Testis (tissue), 3 donors: ENCODE measurements around the gene AK9. TPM values are rescaled to one million over a fixed set of nuclear protein-coding genes. Genes with fewer than 3 reads are reported as not detected.

ENCODE experiments used
- DNase-seq: peaks from one replicate; pipeline ENCODE4 v3.0.0-alpha.2; 2019
- H3K27ac ChIP-seq, 2 donors: fragments of 200-600 bp; sonication (generic); one replicate each; pipeline ENCODE4 v1.5.1; 2019
- H3K27me3 ChIP-seq: fragments of 200-600 bp; sonication (generic); one replicate; pipeline ENCODE4 v1.5.1; 2019
- H3K36me3 ChIP-seq: fragments of 200-600 bp; sonication (generic); one replicate; pipeline ENCODE4 v1.5.1; 2017; ENCODE audit warnings: low read depth; ENCODE audit errors: missing control alignments
- H3K4me1 ChIP-seq: fragments of 200-600 bp; sonication (generic); one replicate; pipeline ENCODE4 v1.5.1; 2019
- H3K4me3 ChIP-seq, 2 donors: fragments of 200-600 bp; sonication (generic); one replicate each; pipeline ENCODE4 v1.5.1; 2017 to 2019
- H3K9me3 ChIP-seq: fragments of 200-600 bp; sonication (generic); one replicate; pipeline ENCODE4 v1.5.1; 2017
- POLR2A ChIP-seq: fragments of 450-650 bp; IDR thresholded peaks from one replicate; pipeline ENCODE4 v1.6.1; 2017; ENCODE audit warnings: antibody characterized with exemption, mild to moderate bottlenecking, moderate library complexity
- WGBS, 2 donors: methylation state at CpG; one replicate each; pipeline ENCODE4 v1.1.5; 2018; 5-methylcytosine and 5-hydroxymethylcytosine counted together
- intact Hi-C: fragments of 100-400 bp; cut with DNase I; formaldehyde crosslinking; loops from one replicate; pipeline ENCODE4 v1.15.1; 2023; ENCODE audit warnings: low total_unique reads
- polyA plus RNA-seq: library from polyadenylated mRNA; stranded (reverse); fragments of 350-450 nt; fragmentation: Illumina TruSeq; extraction: RNeasy Lipid Tissue Mini Kit (QIAGEN cat#74804); gene quantifications from one replicate; pipeline ENCODE4 v1.2.3, GENCODE V29; 2014; ENCODE audit warnings: low read depth, low replicate concordance; ENCODE audit not compliant: insufficient read depth
- total RNA-seq, 2 donors: library from RNA; depleted of rRNA; stranded (reverse); fragments of >200 nt; gene quantifications; one replicate each; pipeline ENCODE4 v1.2.3, GENCODE V29; 2016
- TF ChIP-seq, protein P1 (sequence below), 3 experiments: fragments of 450-650 bp in 2 of 3; fragments of 200-600 bp in 1 of 3; sonication (generic) in 1 of 3; IDR thresholded peaks; one replicate each; pipeline ENCODE4 v1.5.1; 2016 to 2019; ENCODE audit warnings: antibody characterized with exemption in 3 of 3, mild to moderate bottlenecking in 2 of 3, moderate library complexity in 1 of 3

The AK9 gene
- total and polyA plus RNA-seq, 3 donors from 2014 or later, result 15.2 to 49.4 (median 33.6) TPM

DNA sequence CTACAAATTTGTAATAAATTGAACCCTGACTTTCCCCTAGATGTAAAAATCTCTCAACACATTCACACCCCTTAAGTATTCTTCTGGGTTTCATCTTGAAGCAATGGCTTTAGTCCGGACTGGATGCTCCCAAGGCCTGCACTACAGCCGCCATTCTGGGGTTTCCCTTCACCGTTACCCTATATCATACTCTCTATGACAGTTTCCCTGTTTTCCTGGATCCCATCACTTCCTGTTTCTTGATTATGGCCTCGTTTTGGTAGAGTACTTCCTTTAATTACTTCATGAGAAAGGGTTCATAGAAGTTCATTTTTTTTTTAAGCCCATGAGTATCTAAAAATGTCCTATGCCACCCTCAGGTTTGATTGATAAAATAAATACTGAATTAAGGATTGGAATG, 11.8 kb upstream of the AK9 start:
- H3K9me3 ChIP-seq, result no peaks in the 10 kb centered on the region
- H3K4me3 ChIP-seq, result no peak overlapping the region
- no peak overlapping the region for H3K27ac ChIP-seq
- H3K27me3 ChIP-seq, result no peaks in the 10 kb centered on the region
- 64 to 76% methylated on average over 4 of the region's 4 CpGs for WGBS, 2 donors
- TF ChIP-seq POLR2A, result no peak
- TF ChIP-seq, protein P1, sequence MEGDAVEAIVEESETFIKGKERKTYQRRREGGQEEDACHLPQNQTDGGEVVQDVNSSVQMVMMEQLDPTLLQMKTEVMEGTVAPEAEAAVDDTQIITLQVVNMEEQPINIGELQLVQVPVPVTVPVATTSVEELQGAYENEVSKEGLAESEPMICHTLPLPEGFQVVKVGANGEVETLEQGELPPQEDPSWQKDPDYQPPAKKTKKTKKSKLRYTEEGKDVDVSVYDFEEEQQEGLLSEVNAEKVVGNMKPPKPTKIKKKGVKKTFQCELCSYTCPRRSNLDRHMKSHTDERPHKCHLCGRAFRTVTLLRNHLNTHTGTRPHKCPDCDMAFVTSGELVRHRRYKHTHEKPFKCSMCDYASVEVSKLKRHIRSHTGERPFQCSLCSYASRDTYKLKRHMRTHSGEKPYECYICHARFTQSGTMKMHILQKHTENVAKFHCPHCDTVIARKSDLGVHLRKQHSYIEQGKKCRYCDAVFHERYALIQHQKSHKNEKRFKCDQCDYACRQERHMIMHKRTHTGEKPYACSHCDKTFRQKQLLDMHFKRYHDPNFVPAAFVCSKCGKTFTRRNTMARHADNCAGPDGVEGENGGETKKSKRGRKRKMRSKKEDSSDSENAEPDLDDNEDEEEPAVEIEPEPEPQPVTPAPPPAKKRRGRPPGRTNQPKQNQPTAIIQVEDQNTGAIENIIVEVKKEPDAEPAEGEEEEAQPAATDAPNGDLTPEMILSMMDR (IDR thresholded peaks at IDR 0.05), result no peak
- DNase-seq, result no peak
- no peaks in the 10 kb centered on the region for H3K36me3 ChIP-seq
- intact Hi-C loops, result loop anchor here (5.0 kb wide), 1 partner anchor 335 kb away; no protein-coding TSS in a partner anchor
- H3K4me1 ChIP-seq, result no peaks in the 10 kb centered on the region

- Histone ChIP-seq H3K9me3 (no peaks in the 10 kb centered on the region), H3K4me1 (no peaks in the 10 kb centered on the region), H3K4me3 (no peak overlapping the region), H3K36me3 (no peaks in the 10 kb centered on the region), H3K27ac (no peak overlapping the region), H3K27me3 (no peaks in the 10 kb centered on the region)
- WGBS, 2 donors, result 77 to 82% methylated on average over 2 of the region's 2 CpGs
- DNase-seq, result no peak
- intact Hi-C loops, result loop anchor here (5.0 kb wide), 1 partner anchor 336 kb away; no protein-coding TSS in a partner anchor
- TF ChIP-seq, protein P1 (IDR thresholded peaks at IDR 0.05), result no peak
- TF ChIP-seq POLR2A, result no peak
These were observed 10.8 kb upstream of the AK9 start for GRCh38 chr6:109701774-109702173.

- intact Hi-C loops, result loop anchor here (5.0 kb wide), 1 partner anchor 336 kb away; no protein-coding TSS in a partner anchor
- DNase-seq, result no peak
- WGBS, 2 donors, result 89 to 91% methylated on average over 4 of the region's 4 CpGs
These were observed 10.2 kb upstream of the AK9 start for GRCh38 chr6:109701221-109701620.

GRCh38 chr6:109696355-109696754, 5.4 kb upstream of the AK9 start:
- Histone ChIP-seq H3K36me3 (no peaks in the 10 kb centered on the region), H3K4me3 (no peak overlapping the region), H3K27me3 (no peaks in the 10 kb centered on the region), H3K27ac (no peak overlapping the region), H3K4me1 (peaks cover 4% of the 10 kb centered on the region), H3K9me3 (no peaks in the 10 kb centered on the region)
- intact Hi-C loops, result no loop called here
- no peak for DNase-seq
- WGBS, 2 donors, result 93 to 97% methylated on average over 5 of the region's 5 CpGs
- TF ChIP-seq POLR2A, result no peak
- TF ChIP-seq, protein P1 (IDR thresholded peaks at IDR 0.05), result no peak

More at GRCh38 chr6:109701221-109701620, 10.2 kb upstream of the AK9 start:
- Histone ChIP-seq H3K27me3 (no peaks in the 10 kb centered on the region), H3K4me3 (no peak overlapping the region), H3K9me3 (no peaks in the 10 kb centered on the region), H3K4me1 (no peaks in the 10 kb centered on the region), H3K27ac (no peak overlapping the region), H3K36me3 (no peaks in the 10 kb centered on the region)
- TF ChIP-seq, protein P1 (IDR thresholded peaks at IDR 0.05), result no peak
- TF ChIP-seq POLR2A, result no peak

GRCh38 chr6:109695468-109695867, 4.5 kb upstream of the AK9 start:
- 69 to 74% methylated on average over 4 of the region's 4 CpGs for WGBS, 2 donors
- H3K4me1 ChIP-seq, result peaks cover 4% of the 10 kb centered on the region
- H3K27me3 ChIP-seq, result no peaks in the 10 kb centered on the region
- no peak overlapping the region for H3K27ac ChIP-seq
- TF ChIP-seq, protein P1 (IDR thresholded peaks at IDR 0.05), result no peak
- no peak for TF ChIP-seq POLR2A
- no peak overlapping the region for H3K4me3 ChIP-seq
- intact Hi-C loops, result no loop called here
- H3K9me3 ChIP-seq, result no peaks in the 10 kb centered on the region
- H3K36me3 ChIP-seq, result no peaks in the 10 kb centered on the region
- no peak for DNase-seq
